Lower leg skin (tissue), 4 donors: ENCODE results near the gene MPRIP. TPM values are rescaled to one million over a fixed set of nuclear protein-coding genes. Genes with fewer than 3 reads are reported as not detected.

ENCODE experiments used
- DNase-seq, 2 donors: peaks; one replicate each; pipeline ENCODE4 v3.0.0-alpha.2; 2019; ENCODE audit warnings: low spot score in 2 of 2
- H3K4me3 ChIP-seq: fragments of 200-600 bp; sonication (generic); 2 replicates; pipeline ENCODE4 v1.5.1; 2017; ENCODE audit warnings: mild to moderate bottlenecking, low read depth; ENCODE audit not compliant: poor library complexity, severe bottlenecking
- CTCF ChIP-seq, 3 donors: fragments of 450-650 bp; IDR thresholded peaks; one replicate each; pipeline ENCODE4 v1.5.1; 2016; ENCODE audit warnings: antibody characterized with exemption in 3 of 3, mild to moderate bottlenecking in 3 of 3, moderate library complexity in 2 of 3
- POLR2A ChIP-seq, 2 donors: fragments of 450-650 bp; IDR thresholded peaks; one replicate each; pipeline ENCODE4 v1.6.1; 2016 to 2017; ENCODE audit warnings: antibody characterized with exemption in 2 of 2, mild to moderate bottlenecking in 1 of 2, moderate library complexity in 1 of 2
- WGBS, 2 donors: methylation state at CpG; one replicate each; pipeline ENCODE4 v1.1.5; 2018; 5-methylcytosine and 5-hydroxymethylcytosine counted together
- intact Hi-C: fragments of 100-400 bp; cut with DNase I; formaldehyde crosslinking; loops from one replicate; pipeline ENCODE4 v1.15.0; 2023; ENCODE audit warnings: low total_unique reads
- total RNA-seq, 4 donors: library from RNA; depleted of rRNA; stranded (reverse); fragments of >200 nt; gene quantifications; one replicate each; pipeline ENCODE4 v1.1.0, GENCODE V29; 2016

The MPRIP gene
- total RNA-seq, 4 donors from 2014 or later = 128 to 217 (median 141) TPM

- no peak for DNase-seq
- intact Hi-C loops = no loop called here
- TF ChIP-seq POLR2A (IDR thresholded peaks at IDR 0.05) (no peak), CTCF (IDR thresholded peaks at IDR 0.05) (no peak)
- H3K4me3 ChIP-seq = no peak overlapping the region
- WGBS, 2 donors = 96% methylated on average over 9 to 10 of the region's 10 CpGs
Measured at GRCh38 chr17:17225901-17226300, 183.6 kb downstream of the MPRIP start.

GRCh38 chr17:17226451-17227265 lies 184.4 kb downstream of the MPRIP start:
- no peak for DNase-seq
- no peak overlapping the region for H3K4me3 ChIP-seq
- WGBS, 2 donors = 90 to 92% methylated on average over 12 to 16 of the region's 16 CpGs
- intact Hi-C loops = no loop called here
- TF ChIP-seq POLR2A (IDR thresholded peaks at IDR 0.05) (no peak), CTCF (IDR thresholded peaks at IDR 0.05) (no peak)

GRCh38 chr17:17227608-17228520 lies 185.6 kb downstream of the MPRIP start:
- no peak for DNase-seq
- no peak overlapping the region for H3K4me3 ChIP-seq
- intact Hi-C loops = no loop called here
- TF ChIP-seq CTCF (IDR thresholded peaks at IDR 0.05) (no peak), POLR2A (IDR thresholded peaks at IDR 0.05) (no peak)
- 91 to 92% methylated on average over 25 of the region's 25 CpGs for WGBS, 2 donors

- intact Hi-C loops = no loop called here
- 90 to 94% methylated on average over 17 of the region's 17 CpGs for WGBS, 2 donors
- TF ChIP-seq CTCF (IDR thresholded peaks at IDR 0.05) (no peak), POLR2A (IDR thresholded peaks at IDR 0.05) (no peak)
- no peak overlapping the region for H3K4me3 ChIP-seq
- no peak for DNase-seq
Measured at GRCh38 chr17:17228521-17229279, 186.4 kb downstream of the MPRIP start.
